ENCODE measurements around the gene KIAA0825.

DNA sequence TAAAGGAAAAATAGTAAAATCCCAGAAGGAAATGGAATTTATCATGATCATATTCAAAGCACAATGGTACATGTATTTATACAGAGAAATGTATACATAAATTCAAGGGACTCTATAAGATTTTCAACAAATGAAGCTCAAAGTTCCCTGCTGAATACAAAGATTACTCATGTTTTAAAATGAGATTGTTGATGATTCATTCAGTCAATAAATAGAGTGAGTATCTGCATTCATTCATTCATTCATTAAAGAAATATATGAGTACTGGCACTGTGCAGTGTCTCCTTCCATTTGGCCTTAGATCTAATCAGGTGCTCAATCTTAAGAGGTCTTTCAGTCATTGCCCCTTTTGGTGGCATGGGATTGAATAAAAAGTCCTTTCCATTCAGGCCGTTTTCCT is 310.0 kb downstream of the KIAA0825 start:
- TF ChIP-seq, protein P1, sequence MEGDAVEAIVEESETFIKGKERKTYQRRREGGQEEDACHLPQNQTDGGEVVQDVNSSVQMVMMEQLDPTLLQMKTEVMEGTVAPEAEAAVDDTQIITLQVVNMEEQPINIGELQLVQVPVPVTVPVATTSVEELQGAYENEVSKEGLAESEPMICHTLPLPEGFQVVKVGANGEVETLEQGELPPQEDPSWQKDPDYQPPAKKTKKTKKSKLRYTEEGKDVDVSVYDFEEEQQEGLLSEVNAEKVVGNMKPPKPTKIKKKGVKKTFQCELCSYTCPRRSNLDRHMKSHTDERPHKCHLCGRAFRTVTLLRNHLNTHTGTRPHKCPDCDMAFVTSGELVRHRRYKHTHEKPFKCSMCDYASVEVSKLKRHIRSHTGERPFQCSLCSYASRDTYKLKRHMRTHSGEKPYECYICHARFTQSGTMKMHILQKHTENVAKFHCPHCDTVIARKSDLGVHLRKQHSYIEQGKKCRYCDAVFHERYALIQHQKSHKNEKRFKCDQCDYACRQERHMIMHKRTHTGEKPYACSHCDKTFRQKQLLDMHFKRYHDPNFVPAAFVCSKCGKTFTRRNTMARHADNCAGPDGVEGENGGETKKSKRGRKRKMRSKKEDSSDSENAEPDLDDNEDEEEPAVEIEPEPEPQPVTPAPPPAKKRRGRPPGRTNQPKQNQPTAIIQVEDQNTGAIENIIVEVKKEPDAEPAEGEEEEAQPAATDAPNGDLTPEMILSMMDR (IDR thresholded peaks at IDR 0.05) = no peak
- no peak for TF ChIP-seq POLR2AphosphoS5 (IDR thresholded peaks at IDR 0.05)
- TF ChIP-seq POLR2A (IDR thresholded peaks at IDR 0.05) = no peak
